Stimulated activated CD8-positive, alpha-beta memory T cell treated with anti-CD3 and anti-CD28 coated beads, Interleukin-2, amount 100 ng/mL, for 1 hour (primary cell): Measurements from ENCODE around the gene DPH7.
"Not testable (repeated sequence)": the region's sequence is repeated elsewhere in the genome, so short reads cannot be mapped to it uniquely, and the experiment has no call there.

Experiments
- DNase-seq, 2 donors: peaks; one replicate each; pipeline ENCODE4 v3.0.0-alpha.2; 2020; ENCODE audit warnings: low read depth in 2 of 2

The DPH7 gene

DNA sequence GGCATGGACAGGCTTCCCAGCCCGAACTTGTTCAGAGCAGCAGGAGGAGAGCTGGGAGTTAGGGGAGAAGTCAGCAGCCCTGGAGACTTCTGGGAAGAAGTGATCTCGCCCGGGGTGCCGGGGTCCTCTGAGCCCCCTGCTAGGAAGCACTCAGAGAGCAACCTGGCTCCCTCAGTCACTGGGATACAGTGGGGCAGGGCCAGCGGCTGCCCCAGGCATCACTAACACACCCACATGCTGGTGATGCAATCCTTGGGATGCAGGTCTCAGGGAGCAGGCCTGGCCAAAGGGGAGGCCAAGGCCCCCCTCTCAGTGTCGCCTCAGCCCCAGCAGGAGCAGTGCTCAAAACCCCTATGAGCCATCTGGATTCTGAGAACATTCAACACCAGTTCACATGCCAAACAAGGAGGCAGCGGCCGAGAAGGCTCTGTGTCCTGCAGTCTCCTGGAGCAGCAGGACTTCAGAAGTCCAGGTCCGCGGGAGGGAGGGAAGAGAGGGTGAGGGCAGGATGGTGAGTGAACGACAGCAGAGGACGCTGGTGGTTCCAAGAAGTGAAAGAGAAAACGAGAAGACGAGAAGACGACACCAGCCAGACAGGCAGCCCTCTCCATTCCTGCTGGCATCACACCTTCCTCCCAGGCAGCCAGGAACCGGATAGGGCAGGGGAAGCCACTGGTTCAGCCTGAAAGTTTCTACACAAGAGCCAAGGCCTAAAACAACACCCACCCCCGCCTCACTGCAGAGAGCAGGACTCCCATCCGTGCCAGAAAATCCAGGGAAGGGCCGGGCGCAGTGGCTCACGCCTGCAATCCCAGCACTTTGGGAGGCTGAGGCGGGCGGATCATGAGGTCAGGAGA lies 30.8 kb downstream of the DPH7 start:
- no peak for DNase-seq

DNA sequence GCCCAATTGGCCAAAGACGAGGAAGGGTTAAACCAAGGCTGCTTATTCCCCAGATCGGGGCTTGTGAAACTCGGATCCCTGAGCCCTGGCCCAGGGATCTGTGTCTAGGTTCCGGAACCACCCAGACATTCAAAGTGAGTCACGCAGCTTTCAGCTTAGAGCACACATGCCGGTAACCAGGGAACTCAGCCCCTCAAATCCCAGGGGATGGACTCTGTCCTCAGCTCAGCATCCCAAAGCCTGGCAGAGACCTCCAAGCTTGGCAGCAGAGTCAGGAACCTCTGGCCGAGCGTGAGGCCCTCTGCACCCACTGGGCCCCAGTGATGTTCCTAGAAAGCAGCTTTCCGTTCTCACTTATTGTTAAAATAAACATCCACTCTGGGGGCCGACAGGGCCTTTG lies 33.6 kb downstream of the DPH7 start:
- no peak for DNase-seq

DNA sequence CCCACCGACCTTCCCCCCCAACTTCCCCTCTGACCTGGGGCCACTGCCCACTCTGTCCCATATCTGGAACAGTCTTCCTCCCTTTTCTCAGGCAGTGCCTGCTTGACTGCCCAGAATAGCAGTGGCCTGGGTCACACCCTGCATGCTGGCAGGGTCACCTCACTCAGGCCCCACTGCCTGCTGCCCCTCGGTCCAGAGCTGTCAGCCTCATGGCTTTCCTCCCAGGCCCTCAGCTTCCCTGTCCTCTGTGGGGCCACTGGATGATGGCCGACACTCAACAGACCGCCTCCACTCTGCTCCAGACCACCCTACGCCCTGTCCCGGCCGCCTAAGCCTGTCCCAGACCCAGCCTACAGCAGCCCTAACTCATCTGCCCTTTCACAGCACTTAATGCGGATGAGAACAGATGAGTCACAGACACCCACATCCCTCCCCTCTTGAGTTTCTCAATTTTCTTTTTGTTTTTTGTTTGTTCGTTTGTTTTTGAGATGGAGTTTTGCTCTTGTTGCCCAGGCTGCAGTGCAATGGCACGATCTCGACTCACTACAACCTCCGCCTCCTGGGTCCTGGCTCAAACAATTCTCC lies 34.5 kb downstream of the DPH7 start:
- DNase-seq: no peak

DNA sequence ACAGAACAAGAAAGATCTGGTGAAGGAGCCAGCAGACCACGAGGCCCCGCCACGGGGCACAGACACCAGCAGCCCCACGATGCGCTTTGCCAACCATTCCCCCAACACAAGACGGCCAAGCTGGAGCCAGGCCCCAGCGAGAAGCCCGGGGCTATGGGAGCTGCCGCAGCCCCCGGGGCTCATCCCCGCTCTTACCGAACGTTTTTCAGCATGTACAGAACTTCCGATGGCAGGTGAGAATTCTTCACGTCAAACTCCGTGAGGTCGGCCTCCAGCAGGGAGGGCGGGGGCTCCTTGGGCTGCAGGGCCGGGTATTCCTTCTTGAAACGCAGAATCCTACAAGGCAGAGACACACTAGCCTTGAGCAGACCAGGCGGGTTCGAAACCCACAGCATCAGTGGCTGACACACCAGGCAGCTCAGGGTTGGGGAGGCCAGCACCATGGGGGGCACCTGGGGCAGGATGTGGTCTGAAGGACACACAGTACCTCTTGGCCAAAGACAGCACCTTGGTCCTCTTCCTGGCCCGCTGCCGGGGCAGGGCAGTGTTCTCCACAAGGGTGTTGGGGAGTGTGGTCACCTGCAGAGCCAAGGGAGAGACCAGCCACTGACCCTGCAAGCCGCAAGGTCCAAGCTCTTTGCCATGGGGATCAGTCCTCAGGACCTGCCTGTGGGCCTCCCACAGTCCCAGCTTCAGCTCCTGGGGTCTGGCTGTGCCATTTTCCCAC lies 35.3 kb downstream of the DPH7 start:
- DNase-seq: no peak

DNA sequence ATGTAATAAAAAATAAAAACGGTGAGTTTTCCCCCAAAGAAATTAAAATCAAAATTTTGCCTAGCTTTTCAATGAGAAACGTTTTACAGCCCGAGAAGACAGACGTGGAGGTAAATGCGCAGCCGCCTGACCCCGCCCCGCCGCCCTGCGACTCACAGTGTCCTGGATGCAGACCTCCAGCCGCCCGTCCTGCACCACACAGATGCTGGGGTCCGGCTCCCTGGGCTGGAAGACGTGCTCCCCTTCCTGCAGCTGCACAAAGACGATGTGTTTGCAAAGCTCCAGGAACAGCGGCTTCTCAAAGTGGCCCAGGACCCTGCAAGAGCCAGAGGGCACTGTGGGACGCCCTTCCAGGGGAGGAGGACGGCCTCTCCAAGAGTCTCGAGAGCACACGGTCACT lies 36.2 kb downstream of the DPH7 start:
- DNase-seq: no peak

DNA sequence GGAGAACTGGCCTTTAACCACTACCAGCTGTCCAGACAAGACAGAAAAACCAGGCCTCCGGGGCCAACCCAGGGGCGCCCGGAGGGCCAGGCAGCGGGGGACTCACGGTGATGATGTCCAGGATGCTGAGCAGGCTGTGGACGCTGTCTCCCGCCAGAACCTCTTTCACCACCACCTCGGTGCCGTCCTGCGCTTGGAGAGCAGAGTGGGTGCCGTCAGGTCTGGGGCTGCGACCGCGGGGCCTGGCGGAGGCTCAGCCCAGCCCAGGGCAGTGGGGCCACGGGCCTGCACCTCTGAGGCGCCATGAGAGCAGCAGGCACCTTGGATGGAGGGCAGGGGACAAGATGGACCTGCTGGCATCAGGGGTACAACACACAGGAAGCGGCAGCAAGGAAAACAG lies 38.2 kb downstream of the DPH7 start:
- no peak for DNase-seq

DNA sequence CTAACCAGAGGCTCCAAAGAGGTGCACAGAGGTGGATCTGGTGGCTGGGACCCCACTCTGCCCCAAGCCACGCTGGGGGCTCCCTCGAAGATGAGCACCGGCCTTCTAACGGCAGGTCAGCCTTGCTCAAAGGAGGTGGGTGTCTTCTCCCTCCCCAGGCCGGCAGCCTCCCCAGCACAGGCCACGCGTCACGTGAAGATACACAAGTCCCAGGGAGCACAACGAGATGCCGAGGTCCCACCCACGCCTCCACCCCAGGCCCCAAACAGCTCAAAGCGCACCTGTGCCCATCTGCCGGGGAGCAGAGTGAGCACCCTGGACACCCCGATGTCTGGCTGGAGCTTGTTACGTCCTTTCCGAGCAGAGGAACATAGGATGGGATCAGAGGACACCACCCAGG lies 40.7 kb downstream of the DPH7 start:
- no peak for DNase-seq

DNA sequence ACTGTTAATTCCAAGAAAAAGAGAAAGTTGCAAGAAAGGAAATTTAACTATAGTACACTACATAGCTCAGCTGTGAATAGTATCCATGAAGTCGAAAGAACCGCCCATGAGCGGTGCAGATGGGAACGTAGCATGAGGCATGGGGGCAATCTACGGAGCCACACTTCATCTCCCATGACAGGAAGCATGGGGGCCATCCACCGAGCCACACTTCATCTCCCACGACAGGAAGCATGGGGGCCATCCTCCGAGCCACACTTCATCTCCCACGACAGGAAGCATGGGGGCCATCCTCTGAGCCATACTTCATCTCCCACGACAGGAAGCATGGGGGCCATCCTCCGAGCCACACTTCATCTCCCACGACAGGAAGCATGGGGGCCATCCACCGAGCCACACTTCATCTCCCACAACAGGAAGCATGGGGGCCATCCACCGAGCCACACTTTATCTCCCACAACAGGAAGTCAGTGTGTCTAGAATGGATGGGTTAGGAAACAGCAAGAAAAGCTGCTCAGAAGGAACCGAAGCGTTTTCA lies 42.1 kb downstream of the DPH7 start:
- DNase-seq: not testable (repeated sequence)

DNA sequence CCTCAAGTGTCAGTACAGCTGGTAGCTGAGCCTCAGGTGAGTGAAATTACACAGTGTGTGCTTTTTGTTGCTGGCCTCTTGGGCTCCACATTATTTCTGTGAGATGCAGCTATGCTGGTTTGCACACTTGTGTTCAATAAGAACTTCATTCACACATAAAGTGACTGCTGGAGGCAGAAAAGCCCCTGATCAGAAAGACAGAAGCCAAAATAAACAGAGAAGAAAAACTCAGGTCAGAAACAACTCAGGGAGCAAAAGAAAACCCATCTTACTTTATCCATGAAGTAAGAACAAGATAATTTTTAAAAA lies 43.7 kb downstream of the DPH7 start:
- DNase-seq: no peak

DNA sequence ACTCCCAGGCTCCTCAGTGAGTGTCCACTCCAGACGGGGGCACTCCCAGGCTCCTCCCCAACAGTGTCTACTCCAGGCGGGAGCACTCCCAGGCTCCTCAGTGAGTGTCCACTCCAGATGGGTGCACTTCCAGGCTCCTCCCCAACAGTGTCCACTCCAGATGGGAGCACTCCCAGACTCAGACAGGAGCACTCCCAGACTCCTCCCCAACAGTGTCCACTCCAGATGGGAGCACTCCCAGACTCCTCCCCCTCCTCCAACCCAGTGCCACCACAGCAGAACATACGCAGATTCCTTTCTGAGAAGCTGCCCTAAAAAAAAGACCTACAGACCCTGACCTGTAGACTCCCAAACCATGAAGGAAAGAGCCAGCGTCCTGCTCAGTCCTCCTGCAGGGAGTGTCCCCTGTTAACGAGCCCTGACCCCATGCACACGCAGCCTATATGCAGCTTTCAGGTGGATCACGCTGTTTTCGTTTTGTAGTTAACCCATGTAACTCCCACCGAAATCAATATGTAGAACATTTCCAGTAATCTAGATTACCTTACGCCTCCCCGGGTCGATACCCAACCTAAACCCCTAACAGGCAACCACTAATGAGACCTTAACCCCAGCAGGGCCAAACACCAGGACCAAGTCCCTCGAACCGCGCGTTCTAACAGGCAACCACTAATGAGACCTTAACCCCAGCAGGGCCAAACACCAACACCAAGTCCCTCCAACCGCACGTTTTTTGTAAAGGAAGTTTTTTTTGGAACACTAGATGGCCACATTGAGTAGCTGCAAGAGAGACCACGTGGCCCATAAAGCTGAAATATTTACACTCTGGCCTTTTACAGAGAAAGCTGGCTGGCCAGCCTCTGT lies 44.2 kb downstream of the DPH7 start:
- DNase-seq: no peak

DNA sequence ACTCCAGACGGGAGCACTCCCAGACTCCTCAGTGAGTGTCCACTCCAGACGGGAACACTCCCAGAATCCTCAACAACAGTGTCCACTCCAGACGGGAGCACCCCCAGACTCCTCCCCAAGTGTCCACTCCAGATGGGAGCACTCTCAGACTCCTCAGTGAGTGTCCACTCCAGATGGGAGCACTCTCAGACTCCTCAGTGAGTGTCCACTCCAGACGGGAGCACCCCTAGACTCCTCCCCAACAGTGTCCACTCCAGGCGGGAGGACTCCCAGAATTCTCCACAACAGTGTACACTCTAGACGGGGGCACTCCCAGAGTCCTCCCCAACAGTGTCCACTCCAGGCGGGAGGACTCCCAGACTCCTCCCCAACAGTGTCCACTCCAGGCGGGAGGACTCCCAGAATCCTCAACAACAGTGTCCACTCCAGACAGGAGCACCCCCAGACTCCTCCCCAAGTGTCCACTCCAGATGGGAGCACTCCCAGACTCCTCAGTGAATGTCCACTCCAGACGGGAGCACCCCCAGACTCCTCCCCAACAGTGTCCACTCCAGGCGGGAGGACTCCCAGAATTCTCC lies 45.7 kb downstream of the DPH7 start:
- DNase-seq: not testable (repeated sequence)

DNA sequence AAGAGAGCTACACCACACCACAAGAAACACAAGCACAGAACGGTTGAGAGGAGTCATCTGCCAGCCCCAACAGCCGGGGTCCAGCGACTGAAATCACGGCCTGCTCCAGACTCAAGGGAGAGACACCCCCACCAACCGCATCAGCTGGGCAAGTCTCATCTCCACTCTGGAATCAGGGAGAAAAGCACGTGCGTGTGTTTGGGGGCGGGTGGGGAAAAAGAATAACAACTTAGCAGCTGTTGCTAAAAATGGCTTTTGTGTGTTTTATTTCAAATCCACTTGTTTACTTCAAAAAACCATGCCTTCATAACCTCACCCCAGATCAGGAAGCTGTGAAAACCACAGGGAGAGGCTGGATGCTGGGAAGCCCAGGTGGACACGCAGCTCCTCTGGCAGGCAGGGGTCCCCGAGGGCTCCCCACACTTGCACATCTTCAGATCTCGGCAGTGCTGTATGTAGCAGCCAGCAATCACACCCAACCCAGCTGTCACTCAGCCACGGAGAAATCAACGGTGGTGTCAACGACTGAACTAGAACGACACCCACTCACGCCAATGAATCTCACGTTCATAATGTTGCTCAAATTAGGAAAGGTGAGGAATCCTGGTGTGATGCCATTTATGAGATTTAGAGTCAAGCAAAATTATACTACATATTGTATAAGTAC lies 47.5 kb downstream of the DPH7 start:
- no peak for DNase-seq

DNA sequence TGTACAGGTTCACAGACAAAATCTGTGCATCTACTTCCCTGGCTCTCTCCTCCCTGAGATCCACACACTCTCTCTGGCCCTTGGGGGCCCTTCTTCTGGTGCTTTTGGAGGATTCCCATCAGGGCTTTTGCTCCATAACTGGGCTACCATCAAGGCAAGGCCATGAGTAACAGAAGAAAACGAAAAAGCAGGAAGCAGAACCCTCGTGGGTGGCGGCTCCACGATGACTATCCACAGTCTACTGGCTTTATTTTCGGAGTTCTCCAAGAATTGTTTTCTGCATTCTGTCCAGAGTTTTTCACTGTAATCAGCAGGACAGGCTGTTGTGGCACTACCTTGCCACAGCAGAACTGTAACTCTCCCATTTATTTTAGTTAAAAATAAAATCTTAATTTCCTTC lies 48.4 kb downstream of the DPH7 start:
- DNase-seq: no peak

DNA sequence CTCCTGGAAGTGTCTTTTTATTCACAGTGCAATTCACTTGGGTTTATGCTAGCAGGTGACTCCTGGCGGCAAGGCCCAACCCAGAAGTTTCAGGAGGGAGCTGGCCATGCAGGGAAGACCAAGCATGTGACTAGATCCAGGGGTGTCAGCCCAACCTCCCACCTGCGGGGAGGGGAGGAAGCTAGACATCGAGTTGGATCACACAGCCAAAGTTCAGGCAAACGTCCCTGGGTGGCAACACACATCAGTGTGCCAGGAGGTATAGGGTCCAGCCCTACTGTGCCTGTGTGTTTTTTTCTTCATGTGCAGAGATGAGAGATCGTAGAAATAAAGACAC lies 53.8 kb downstream of the DPH7 start:
- DNase-seq: no peak

DNA sequence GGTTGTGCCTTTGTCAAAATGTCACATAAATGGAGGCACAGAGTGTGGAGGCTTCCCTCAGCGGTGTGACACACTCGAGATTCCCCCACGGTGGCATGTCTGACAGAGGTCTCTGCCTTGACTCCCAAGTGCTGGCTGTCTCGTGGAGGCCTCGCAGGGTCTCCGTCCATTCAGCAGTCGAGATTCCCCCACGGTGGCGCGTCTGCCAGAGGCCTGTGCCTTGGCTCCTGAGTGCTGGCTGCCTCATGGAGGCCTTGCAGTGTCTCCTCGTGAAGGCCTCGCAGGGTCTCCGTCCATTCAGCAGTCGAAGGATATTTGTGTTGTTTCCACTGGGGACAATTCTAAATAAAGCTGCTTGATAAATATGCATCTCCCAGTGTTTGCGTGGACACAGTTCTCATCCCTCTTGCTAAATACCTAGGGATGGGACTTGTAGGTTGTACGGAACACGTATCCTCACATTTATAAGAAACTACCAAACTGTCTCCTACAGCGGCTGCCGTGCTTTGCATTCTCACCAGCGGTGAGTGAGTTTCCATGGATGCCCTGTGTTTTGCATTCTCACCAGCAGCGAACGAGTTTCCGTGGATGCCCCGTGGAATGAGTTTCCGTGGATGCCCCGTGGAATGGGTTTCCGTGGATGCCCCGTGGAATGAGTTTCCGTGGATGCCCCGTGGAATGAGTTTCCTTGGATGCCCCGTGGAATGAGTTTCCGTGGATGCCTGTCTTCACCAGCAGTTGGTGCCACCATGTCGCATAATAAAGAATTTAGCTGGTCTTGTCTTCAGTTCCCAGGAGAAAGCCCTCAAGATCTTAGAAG lies 54.4 kb downstream of the DPH7 start:
- DNase-seq: no peak

DNA sequence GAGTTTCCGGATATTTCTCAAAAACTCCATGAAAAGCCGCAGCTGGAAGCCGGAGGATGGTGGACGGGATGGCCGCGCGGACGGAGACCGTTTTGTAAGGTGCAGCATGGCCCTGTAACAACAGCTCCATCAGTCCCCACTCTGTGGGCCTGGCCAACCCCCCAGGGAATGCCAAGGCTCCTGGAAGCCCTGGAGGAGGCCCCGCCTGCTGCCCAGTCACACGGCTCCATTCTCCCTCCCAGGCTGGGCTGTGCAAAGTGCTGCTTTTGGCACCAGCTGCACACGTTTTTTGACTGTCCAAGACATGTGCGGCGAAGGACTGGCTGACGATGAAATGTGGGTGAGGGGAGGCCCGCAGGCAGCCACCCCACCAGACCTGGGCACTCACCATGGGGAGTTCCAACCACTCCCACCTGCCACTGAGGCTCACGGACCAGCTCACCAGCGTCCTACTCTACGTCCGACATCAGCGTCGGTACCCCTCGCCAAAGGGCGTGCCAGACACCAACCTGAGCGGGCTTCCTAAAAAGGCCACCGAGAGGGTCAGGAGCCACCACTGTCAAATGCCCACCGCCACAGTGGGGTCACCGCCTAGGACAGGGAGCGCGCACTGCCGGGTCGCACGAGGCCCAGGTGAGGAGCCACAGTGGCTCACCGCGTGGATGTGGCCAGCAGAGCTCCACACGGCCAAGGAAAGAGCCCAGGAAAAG lies 55.8 kb downstream of the DPH7 start:
- no peak for DNase-seq

DNA sequence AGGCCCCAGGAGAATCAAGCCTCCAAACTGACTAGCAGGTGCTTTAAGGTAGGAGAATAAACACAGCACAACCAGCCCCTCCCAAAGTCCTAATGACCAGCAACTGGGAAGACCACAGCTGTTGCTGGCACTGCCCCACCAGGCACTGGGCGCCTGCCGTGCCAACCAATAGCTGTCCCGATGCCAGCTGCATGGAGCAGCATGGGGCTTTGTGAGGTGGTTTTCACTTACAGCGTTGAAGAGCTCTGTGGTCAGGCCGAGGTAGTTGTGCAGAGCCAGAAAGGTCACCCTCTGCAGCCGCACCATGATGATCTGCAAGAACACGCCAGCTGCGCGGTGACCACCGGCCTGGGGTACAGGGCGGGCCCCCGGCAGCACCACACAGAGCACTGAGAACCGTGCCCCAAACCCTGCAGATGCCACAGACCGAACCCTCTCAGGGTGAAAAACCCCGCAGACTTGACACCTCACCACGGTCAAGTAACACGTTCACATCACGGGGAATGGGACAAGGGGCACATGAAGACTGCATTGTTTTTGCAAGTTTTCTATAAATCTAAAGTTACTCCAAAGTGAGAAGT lies 57.2 kb downstream of the DPH7 start:
- DNase-seq: no peak

DNA sequence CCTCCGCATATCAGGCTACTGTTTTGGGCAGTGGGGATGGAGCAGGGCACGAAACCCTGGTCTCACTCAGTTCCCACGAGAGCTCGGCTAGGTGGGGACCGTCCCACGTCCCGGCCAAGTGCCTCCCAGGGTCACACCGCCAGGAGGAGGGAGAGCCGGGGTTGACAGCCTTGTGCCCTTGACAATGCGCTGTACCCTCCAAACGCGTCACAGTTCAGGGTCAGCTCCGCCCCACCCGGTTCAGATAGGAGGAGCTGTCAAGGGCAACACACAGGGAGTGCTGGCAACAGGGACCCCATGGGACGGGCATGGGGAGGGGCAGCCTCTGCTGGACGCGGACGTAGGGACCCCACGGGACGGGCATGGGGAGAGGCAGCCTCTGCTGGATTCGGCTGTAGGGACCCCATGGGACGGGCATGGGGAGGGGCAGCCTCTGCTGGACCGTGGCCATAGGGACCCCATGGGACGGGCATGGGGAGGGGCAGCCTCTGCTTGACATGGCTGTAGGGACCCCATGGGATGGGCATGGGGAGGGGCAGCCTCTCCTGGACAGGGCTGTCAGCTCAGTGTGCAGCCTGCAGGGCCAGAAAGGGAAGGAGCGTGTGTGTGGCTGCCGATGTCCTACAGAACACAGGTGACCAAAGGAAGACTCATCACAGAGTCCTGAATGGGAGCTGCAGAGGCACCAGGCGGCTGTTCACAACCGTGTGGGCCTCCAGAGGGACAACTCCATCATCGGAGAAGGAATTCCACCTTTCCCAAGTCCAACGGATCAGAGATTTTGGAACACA lies 57.9 kb downstream of the DPH7 start:
- DNase-seq: no peak
